H1 (cell line): ENCODE data around the gene BIN1. TPM values are rescaled to one million over a fixed set of nuclear protein-coding genes. Genes with fewer than 3 reads are reported as not detected.

Source experiments
- CTCF ChIA-PET: fragments of 300-600 bp; sonication (Branson Sonifier 250); formaldehyde crosslinking; loops from one replicate; lab custom pipeline; 2021; ENCODE audit not compliant: partially characterized antibody; lab: Charles Lee
- POLR2A ChIA-PET: fragments of 300-600 bp; sonication (Branson Sonifier 250); formaldehyde crosslinking; loops from one replicate; lab custom pipeline; 2021; ENCODE audit warnings: inconsistent platforms; ENCODE audit not compliant: partially characterized antibody; lab: Charles Lee
- DNase-seq, 2 experiments: peaks; one replicate each; pipeline versions ENCODE4 v3.0.0 to v3.0.0-alpha.2; 2010 to 2022; ENCODE audit warnings: low spot score in 2 of 2, low read depth in 1 of 2, mixed read lengths in 1 of 2
- FAIRE-seq: peaks from 2 replicates; lab custom pipeline; 2011; peaks lifted over from hg19 to GRCh38; lab: Jason Lieb, UNC
- H2AFZ ChIP-seq: 2 replicates; pipeline ENCODE4 v1.8.1; 2012; ENCODE audit warnings: low read length, inconsistent platforms
- H2AK5ac ChIP-seq: 2 replicates; pipeline ENCODE4 v1.6.1; 2013; ENCODE audit warnings: low read depth, low read length
- H2BK120ac ChIP-seq: replicated peaks from 2 replicates; pipeline ENCODE3; 2013; ENCODE audit warnings: low read depth, low read length, inconsistent platforms
- H2BK12ac ChIP-seq: 2 replicates; pipeline ENCODE4 v1.6.1; 2013; ENCODE audit warnings: low read depth, low read length
- H2BK15ac ChIP-seq: 2 replicates; pipeline ENCODE4 v1.6.1; 2013; ENCODE audit warnings: low read length
- H2BK20ac ChIP-seq: 2 replicates; pipeline ENCODE4 v1.6.1; 2013; ENCODE audit warnings: low read length
- H2BK5ac ChIP-seq: 2 replicates; pipeline ENCODE4 v1.6.1; 2013; ENCODE audit warnings: low read depth, low read length
- H3K14ac ChIP-seq: 2 replicates; pipeline ENCODE4 v1.6.1; 2013; ENCODE audit warnings: inconsistent platforms; ENCODE audit not compliant: insufficient read length
- H3K18ac ChIP-seq: 2 replicates; pipeline ENCODE4 v1.6.1; 2013; ENCODE audit warnings: low read length; ENCODE audit errors: extremely low read depth
- H3K23ac ChIP-seq: 2 replicates; pipeline ENCODE4 v1.6.1; 2013; ENCODE audit warnings: inconsistent platforms; ENCODE audit not compliant: insufficient read length
- H3K23me2 ChIP-seq: 2 replicates; pipeline ENCODE4 v1.6.1; 2013; ENCODE audit warnings: low read depth, low read length
- H3K27ac ChIP-seq: 2 replicates; pipeline ENCODE4 v1.6.1; 2011; ENCODE audit warnings: low read depth, low read length, inconsistent platforms
- H3K27me3 ChIP-seq, 4 experiments: replicated peaks in 1 of 4; 1 replicate in 1 of 4; 2 replicates in 3 of 4; pipeline versions ENCODE4 v1.6.1 to v1.8.1; 2011 to 2013; ENCODE audit warnings: low read length in 3 of 4, mild to moderate bottlenecking in 3 of 4, inconsistent platforms in 2 of 4, mixed read lengths in 2 of 4, moderate library complexity in 1 of 4; ENCODE audit not compliant: control insufficient read depth in 3 of 4, insufficient read depth in 3 of 4; ENCODE audit errors: extremely low read depth in 1 of 4
- H3K36me3 ChIP-seq, 4 experiments: 2 replicates each; pipeline versions ENCODE4 v1.6.1 to v1.8.1; 2011 to 2013; ENCODE audit warnings: mild to moderate bottlenecking in 4 of 4, low read length in 3 of 4, moderate library complexity in 2 of 4, control low read depth in 1 of 4, inconsistent platforms in 1 of 4; ENCODE audit not compliant: insufficient read depth in 4 of 4, control insufficient read depth in 2 of 4
- H3K4ac ChIP-seq: replicated peaks from 2 replicates; pipeline ENCODE3; 2013; ENCODE audit warnings: low read length, low read depth, mixed read lengths, inconsistent platforms; ENCODE audit not compliant: insufficient read length
- H3K4me1 ChIP-seq, 4 experiments: replicated peaks in 1 of 4; 1 replicate in 1 of 4; 2 replicates in 3 of 4; pipeline versions ENCODE4 v1.6.1 to v1.8.1; 2011 to 2013; ENCODE audit warnings: low read length in 3 of 4, inconsistent platforms in 2 of 4, mixed read lengths in 1 of 4; ENCODE audit not compliant: insufficient read depth in 4 of 4, control insufficient read depth in 3 of 4
- H3K4me2 ChIP-seq, 2 experiments: 2 replicates each; pipeline versions ENCODE4 v1.6.1 to v1.8.1; 2011 to 2013; ENCODE audit warnings: low read depth in 2 of 2, low read length in 2 of 2, control low read depth in 1 of 2, inconsistent platforms in 1 of 2, mild to moderate bottlenecking in 1 of 2; ENCODE audit not compliant: insufficient read depth in 1 of 2
- H3K4me3 ChIP-seq, 4 experiments: fragments of 200-600, 300-600 bp in 1 of 4; sonication (generic), shearing (Covaris generic), sonication (Bioruptor Twin) in 1 of 4; 2 replicates each; pipeline versions ENCODE4 v1.5.1 to v1.8.1; 2011 to 2016; ENCODE audit warnings: low read length in 4 of 4, low read depth in 3 of 4, control low read depth in 2 of 4, inconsistent platforms in 2 of 4, mild to moderate bottlenecking in 2 of 4, mixed read lengths in 1 of 4, moderate library complexity in 1 of 4; ENCODE audit not compliant: insufficient read depth in 2 of 4; ENCODE audit errors: extremely low read depth in 1 of 4
- H3K56ac ChIP-seq: replicated peaks from 2 replicates; pipeline ENCODE3; 2013; ENCODE audit warnings: low read depth, mild to moderate bottlenecking, mixed read lengths, low read length, inconsistent platforms; ENCODE audit not compliant: insufficient read length
- H3K79me1 ChIP-seq: 2 replicates; pipeline ENCODE4 v1.6.1; 2013; ENCODE audit warnings: low read depth, low read length, control low read depth
- H3K79me2 ChIP-seq, 2 experiments: 2 replicates each; pipeline versions ENCODE4 v1.6.1 to v1.8.1; 2012 to 2013; ENCODE audit warnings: low read length in 2 of 2, mild to moderate bottlenecking in 2 of 2, inconsistent platforms in 1 of 2; ENCODE audit not compliant: insufficient read depth in 2 of 2, control insufficient read depth in 1 of 2
- H3K9ac ChIP-seq, 4 experiments: replicated peaks in 1 of 4; 1 replicate in 1 of 4; 2 replicates in 3 of 4; pipeline versions ENCODE4 v1.6.1 to v1.8.1; 2011 to 2013; ENCODE audit warnings: low read depth in 3 of 4, low read length in 3 of 4, control low read depth in 2 of 4, mild to moderate bottlenecking in 2 of 4, moderate library complexity in 2 of 4, inconsistent platforms in 1 of 4; ENCODE audit errors: extremely low read depth in 1 of 4
- H3K9me3 ChIP-seq, 2 experiments: 2 replicates each; pipeline versions ENCODE4 v1.6.1 to v1.8.1; 2012 to 2013; ENCODE audit warnings: mild to moderate bottlenecking in 2 of 2, moderate library complexity in 2 of 2, control low read depth in 1 of 2, inconsistent platforms in 1 of 2, low read depth in 1 of 2, low read length in 1 of 2, mixed read lengths in 1 of 2; ENCODE audit not compliant: insufficient read depth in 2 of 2
- H4K20me1 ChIP-seq, 2 experiments: replicated peaks in 1 of 2; 2 replicates each; pipeline versions ENCODE3 to v1.8.1; 2011 to 2013; ENCODE audit warnings: inconsistent platforms in 2 of 2, low read length in 2 of 2, mild to moderate bottlenecking in 1 of 2; ENCODE audit not compliant: insufficient read depth in 2 of 2, control insufficient read depth in 1 of 2
- H4K5ac ChIP-seq: 2 replicates; pipeline ENCODE4 v1.6.1; 2013; ENCODE audit warnings: low read length, low read depth, mixed read lengths, inconsistent platforms; ENCODE audit not compliant: insufficient read length
- H4K8ac ChIP-seq: 2 replicates; pipeline ENCODE4 v1.8.0; 2013; ENCODE audit warnings: mild to moderate bottlenecking, moderate library complexity, low read length, inconsistent platforms; ENCODE audit not compliant: insufficient read depth; ENCODE audit errors: extremely low read depth
- H4K91ac ChIP-seq: replicated peaks from 2 replicates; pipeline ENCODE3; 2013; ENCODE audit warnings: low read length, mixed read lengths, inconsistent platforms; ENCODE audit not compliant: insufficient read length
- ASH2L ChIP-seq: fragments of 200-600, 300-600 bp; sonication (generic); IDR thresholded peaks from one replicate; pipeline ENCODE4 v1.7.1; 2017; ENCODE audit warnings: low read length
- BCL11A ChIP-seq, 2 experiments: IDR thresholded peaks; one replicate each; pipeline ENCODE4 v1.6.1; 2011; ENCODE audit warnings: low read depth in 2 of 2, low read length in 2 of 2, mild to moderate bottlenecking in 2 of 2
- CBX5 ChIP-seq: fragments of 300-800, 300-1000 bp; sonication (generic); IDR thresholded peaks from 2 replicates; pipeline ENCODE4 v1.7.1; 2016; ENCODE audit warnings: antibody characterized with exemption, low read length, low read depth
- CEBPB ChIP-seq: IDR thresholded peaks from 2 replicates; pipeline ENCODE4 v1.6.1; 2012; ENCODE audit warnings: low read depth, low read length
- E2F6 ChIP-seq: IDR thresholded peaks from 2 replicates; pipeline ENCODE4 v1.6.1; 2012; ENCODE audit warnings: inconsistent platforms
- EGR1 ChIP-seq: IDR thresholded peaks from 2 replicates; pipeline ENCODE4 v1.6.1; 2011; ENCODE audit warnings: low read depth, low read length, borderline replicate concordance
- EZH2 ChIP-seq: fragments of 200-600 bp; sonication (generic); IDR thresholded peaks from 2 replicates; pipeline ENCODE4 v1.7.1; 2012; ENCODE audit warnings: low read depth, mild to moderate bottlenecking, moderate library complexity, low read length, inconsistent platforms; ENCODE audit not compliant: severe bottlenecking
- KDM1A ChIP-seq: fragments of 200-600, 300-600 bp; sonication (generic); IDR thresholded peaks from 2 replicates; pipeline ENCODE4 v1.7.1; 2016; ENCODE audit warnings: mild to moderate bottlenecking, low read length, borderline replicate concordance
- MAFK ChIP-seq: IDR thresholded peaks from 2 replicates; pipeline ENCODE4 v1.6.1; 2012; ENCODE audit warnings: low read depth, mild to moderate bottlenecking, improper control_type of control experiment, low read length
- POLR2A ChIP-seq, 2 experiments: IDR thresholded peaks; 1 replicate in 1 of 2; 2 replicates in 1 of 2; pipeline ENCODE4 v1.6.1; 2011; ENCODE audit warnings: low read depth in 2 of 2, low read length in 2 of 2, mild to moderate bottlenecking in 2 of 2; ENCODE audit errors: control extremely low read depth in 1 of 2
- RAD21 ChIP-seq, 2 experiments: IDR thresholded peaks in 1 of 2; conservative IDR thresholded peaks in 1 of 2; 2 replicates each; pipeline ENCODE4 v1.6.1; 2011; ENCODE audit warnings: low read depth in 2 of 2, low read length in 2 of 2, improper control_type of control experiment in 1 of 2, inconsistent platforms in 1 of 2, mild to moderate bottlenecking in 1 of 2, moderate library complexity in 1 of 2
- SP1 ChIP-seq: IDR thresholded peaks from 2 replicates; pipeline ENCODE4 v1.6.1; 2011; ENCODE audit warnings: low read depth, low read length
- TCF12 ChIP-seq: IDR thresholded peaks from 2 replicates; pipeline ENCODE4 v1.6.1; 2011; ENCODE audit warnings: low read depth, mild to moderate bottlenecking, low read length
- WGBS, 2 experiments: shearing (Covaris generic) in 1 of 2; methylation state at CpG; one replicate each; pipeline versions ENCODE4 v1.1.6 to v1.1.7; 2013 to 2015; ENCODE audit warnings: low lambda C conversion rate in 2 of 2, mixed read lengths in 2 of 2, inconsistent platforms in 1 of 2, low coverage in 1 of 2, missing lambda C conversion rate in 1 of 2; ENCODE audit not compliant: insufficient replicate concordance in 2 of 2, insufficient coverage in 1 of 2, insufficient read length in 1 of 2; ENCODE audit errors: extremely low coverage in 1 of 2, missing lambda C conversion rate in 1 of 2; 5-methylcytosine and 5-hydroxymethylcytosine counted together
- polyA plus RNA-seq, 7 experiments: library from polyadenylated mRNA; depleted of rRNA in 3 of 7; stranded (reverse) in 5 of 7; unstranded in 2 of 7; fragments of >200 nt in 5 of 7; fragments of 200-250 nt in 2 of 7; gene quantifications; 1 replicate in 5 of 7; 2 replicates in 1 of 7; 4 replicates in 1 of 7; pipeline versions ENCODE4 v1.2.1 to v1.2.3, GENCODE V29; 2011 to 2013; ENCODE audit warnings: missing spikeins in 2 of 7, mixed read lengths in 2 of 7
- total RNA-seq: library from RNA; stranded (reverse); fragmentation: NEBNext Ultra II Directional; extraction: Animal tissue kit (Norgen Biotek cat#: 25700); gene quantifications from 2 replicates; pipeline ENCODE4 v1.2.1, GENCODE V29; 2021

The BIN1 gene
- total and polyA plus RNA-seq, 2 of the 8 experiments (the other 6 are each of a cell fraction or from before 2014, with no cell fraction given), result 23.6 to 35.6 TPM

DNA sequence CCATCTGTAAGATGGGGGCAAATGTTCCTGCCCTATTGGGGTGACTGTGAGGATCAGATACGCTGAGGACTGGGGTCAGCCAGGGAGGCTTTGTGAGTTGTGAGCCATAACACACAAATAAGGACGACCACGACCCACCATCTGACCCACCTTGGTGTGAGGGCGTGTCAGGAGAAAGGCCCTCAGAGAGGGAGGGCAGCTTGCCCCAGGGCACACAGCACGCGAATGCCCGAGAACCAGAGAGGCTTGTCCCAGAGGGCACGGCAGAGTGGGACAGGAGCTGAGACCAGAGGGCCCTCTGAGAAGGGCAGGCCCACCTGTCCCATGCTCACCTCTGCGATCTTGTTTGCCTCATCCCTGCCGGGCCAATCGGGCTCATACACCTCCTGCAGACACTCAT, 36.7 kb downstream of the BIN1 start:
- FAIRE-seq, result no peak
- Histone ChIP-seq H4K5ac (no peak overlapping the region), H3K27ac (no peak overlapping the region), H2BK120ac (no peak overlapping the region), H3K9me3 (no peaks in the 10 kb centered on the region), H4K91ac (no peak overlapping the region), H3K23me2 (no peaks in the 10 kb centered on the region), H3K4me1 (peaks cover 0 to 6% (median 2%) of the 10 kb centered on the region in 4 experiments; a peak in 4 of 7 replicates), H2AK5ac (no peak overlapping the region), H2BK15ac (no peak overlapping the region), H3K56ac (no peak overlapping the region), H3K9ac (no peak overlapping the region), H3K18ac (no peak overlapping the region), H3K4me3 (no peak overlapping the region), H3K14ac (no peak overlapping the region), H3K27me3 (peaks cover 0 to 3% (median 0%) of the 10 kb centered on the region in 4 experiments; a peak in 1 of 7 replicates), H3K4me2 (no peak overlapping the region), H2BK20ac (no peak overlapping the region), H2AFZ (no peak overlapping the region), H4K8ac (no peak overlapping the region), H3K79me2 (no peaks in the 10 kb centered on the region), H2BK5ac (no peak overlapping the region), H3K4ac (no peak overlapping the region), H3K36me3 (peaks cover 0 to 4% (median 0%) of the 10 kb centered on the region in 4 experiments; a peak in 2 of 8 replicates), H3K79me1 (no peaks in the 10 kb centered on the region; the same call in 1 of the 2 replicates), H3K23ac (no peak overlapping the region), H2BK12ac (no peak overlapping the region), H4K20me1 (peaks cover 0 to 10% of the 10 kb centered on the region in 2 experiments)
- no peak for DNase-seq
- ChIA-PET POLR2A (interaction anchor here (1.5 kb wide), 1 partner anchor 17 kb away, joined by 3 read pairs; no protein-coding TSS in a partner anchor), CTCF (interaction anchor here (0.6 to 12.7 kb wide), 10 partner anchors 10 to 382 kb away, joined by 3 to 132 read pairs (median 9); partner anchors contain the start of gene BIN1)
- 96% methylated on average over 9 of the region's 11 CpGs; no CpG with 5 or more reads in 1 of the 2 experiments for WGBS, 2 experiments
- TF ChIP-seq TCF12 (no peak), E2F6 (no peak), BCL11A (IDR thresholded peaks at IDR 0.05; ENCODE audit: low read depth in 2 of 2, low read length in 2 of 2) (no peak), ASH2L (no peak), MAFK (no peak), KDM1A (no peak), CEBPB (no peak), EZH2 (no peak), EGR1 (no peak), RAD21 (IDR thresholded peaks at IDR 0.05 in 1 of 2, conservative IDR thresholded peaks at IDR 0.05 in 1 of 2; ENCODE audit: low read depth in 2 of 2, low read length in 2 of 2) (no peak), POLR2A (IDR thresholded peaks at IDR 0.05; ENCODE audit: control extremely low read depth in 1 of 2, low read depth in 2 of 2, low read length in 2 of 2) (no peak), CBX5 (no peak), SP1 (no peak)
